WTC11 (cell line): ENCODE data around the gene DLX6. TPM values are rescaled to one million over a fixed set of nuclear protein-coding genes. Genes with fewer than 3 reads are reported as not detected.

ENCODE experiments used
- ATAC-seq: fragments of 200-7000 bp; cut with Tn5 transposase; 2 replicates; pipeline ENCODE4 v1.10.0; 2021; ENCODE audit warnings: mild to moderate bottlenecking, moderate library complexity
- CTCF ChIA-PET: fragments of 300-600 bp; sonication (Branson Sonifier 250); formaldehyde crosslinking; loops from one replicate; lab custom pipeline; 2021; ENCODE audit warnings: antibody characterized with exemption; lab: Charles Lee
- POLR2A ChIA-PET: fragments of 350-600 bp; sonication (Branson Sonifier 250); formaldehyde crosslinking; loops from one replicate; lab custom pipeline; 2021; ENCODE audit warnings: antibody characterized with exemption; lab: Charles Lee
- DNase-seq: peaks from one replicate; pipeline ENCODE4 v3.0.0; 2021; ENCODE audit warnings: low spot score
- H3K27ac Mint-ChIP-seq: 2 replicates; pipeline ENCODE4 v1.8.0; 2021; ENCODE audit warnings: mixed read lengths
- H3K27me3 Mint-ChIP-seq: 2 replicates; pipeline ENCODE4 v1.8.0; 2021; ENCODE audit warnings: low read depth, mild to moderate bottlenecking, moderate library complexity, mixed read lengths
- H3K36me3 Mint-ChIP-seq: 2 replicates; pipeline ENCODE4 v1.8.0; 2021; ENCODE audit warnings: mixed read lengths
- H3K4me1 Mint-ChIP-seq: 2 replicates; pipeline ENCODE4 v1.8.0; 2022; ENCODE audit warnings: mixed read lengths
- H3K4me3 Mint-ChIP-seq: 2 replicates; pipeline ENCODE4 v1.8.0; 2021; ENCODE audit warnings: mild to moderate bottlenecking, moderate library complexity, mixed read lengths
- H3K9me3 Mint-ChIP-seq: 2 replicates; pipeline ENCODE4 v1.8.0; 2021; ENCODE audit warnings: mixed read lengths
- CREM ChIP-seq: sonication (generic); formaldehyde crosslinking; IDR thresholded peaks from 2 replicates; pipeline ENCODE4 v1.8.1; 2022; ENCODE audit warnings: mild to moderate bottlenecking, missing genetic modification reagents, moderate library complexity
- EMX1 ChIP-seq: fragments of 250-450 bp; sonication (Bioruptor Pico); IDR thresholded peaks from 2 replicates; pipeline ENCODE4 v1.8.0; 2021; ENCODE audit warnings: mild to moderate bottlenecking
- FOXP1 ChIP-seq: sonication (generic); formaldehyde crosslinking; IDR thresholded peaks from 2 replicates; pipeline ENCODE4 v1.8.0; 2022; ENCODE audit warnings: missing genetic modification reagents, mild to moderate bottlenecking, moderate library complexity, borderline replicate concordance
- HMGA2 ChIP-seq: fragments of 250-450 bp; sonication (Bioruptor Pico); IDR thresholded peaks from 2 replicates; pipeline ENCODE4 v1.4.0; 2021; ENCODE audit warnings: mild to moderate bottlenecking, moderate library complexity
- JAZF1 ChIP-seq: fragments of 250-450 bp; sonication (Bioruptor Pico); IDR thresholded peaks from 2 replicates; pipeline ENCODE4 v1.9.0; 2021; ENCODE audit warnings: moderate library complexity, mild to moderate bottlenecking, inconsistent platforms
- MYBL2 ChIP-seq: sonication (generic); formaldehyde crosslinking; IDR thresholded peaks from 2 replicates; pipeline ENCODE4 v1.8.1; 2023; ENCODE audit warnings: mild to moderate bottlenecking, moderate library complexity, missing genetic modification reagents
- NR2C2 ChIP-seq: sonication (generic); formaldehyde crosslinking; IDR thresholded peaks from 2 replicates; pipeline ENCODE4 v1.8.0; 2022; ENCODE audit warnings: mild to moderate bottlenecking, missing genetic modification reagents
- NR3C1 ChIP-seq: sonication (generic); formaldehyde crosslinking; conservative IDR thresholded peaks from 2 replicates; pipeline ENCODE4 v1.8.1; 2023; ENCODE audit warnings: low read depth, mild to moderate bottlenecking, missing genetic modification reagents
- SMAD4 ChIP-seq: sonication (generic); formaldehyde crosslinking; IDR thresholded peaks from 2 replicates; pipeline ENCODE4 v1.8.0; 2022; ENCODE audit warnings: mild to moderate bottlenecking, missing genetic modification reagents
- SOX15 ChIP-seq: fragments of 250-450 bp; sonication (Bioruptor Pico); IDR thresholded peaks from 2 replicates; pipeline ENCODE4 v1.9.0; 2021; ENCODE audit warnings: mild to moderate bottlenecking
- ZBTB21 ChIP-seq: sonication (generic); formaldehyde crosslinking; IDR thresholded peaks from 2 replicates; pipeline ENCODE4 v1.8.1; 2023; ENCODE audit warnings: mild to moderate bottlenecking, missing genetic modification reagents, borderline replicate concordance
- ZNF121 ChIP-seq: sonication (generic); formaldehyde crosslinking; IDR thresholded peaks from 2 replicates; pipeline ENCODE4 v1.8.0; 2023; ENCODE audit warnings: missing genetic modification reagents
- total RNA-seq: library from RNA; stranded (reverse); gene quantifications from 3 replicates; pipeline ENCODE4 v1.2.3, GENCODE V29; 2021
- TF ChIP-seq, protein P1 (sequence below): sonication (generic); formaldehyde crosslinking; IDR thresholded peaks from 2 replicates; pipeline ENCODE4 v1.8.0; 2023; ENCODE audit warnings: mild to moderate bottlenecking, missing genetic modification reagents
- TF ChIP-seq, protein P2 (sequence below): sonication (generic); formaldehyde crosslinking; IDR thresholded peaks from 2 replicates; pipeline ENCODE4 v1.8.1; 2023; ENCODE audit warnings: mild to moderate bottlenecking, missing genetic modification reagents, moderate library complexity
- TF ChIP-seq, protein P3 (sequence below): sonication (generic); formaldehyde crosslinking; conservative IDR thresholded peaks from 2 replicates; pipeline ENCODE4 v1.8.1; 2023; ENCODE audit warnings: mild to moderate bottlenecking, low read depth, missing genetic modification reagents, moderate library complexity
- TF ChIP-seq, protein P4 (sequence below): sonication (generic); formaldehyde crosslinking; IDR thresholded peaks from 2 replicates; pipeline ENCODE4 v1.8.0; 2023; ENCODE audit warnings: missing genetic modification reagents
- TF ChIP-seq, protein P5 (sequence below): sonication (generic); formaldehyde crosslinking; IDR thresholded peaks from 2 replicates; pipeline ENCODE4 v1.8.0; 2022; ENCODE audit warnings: mild to moderate bottlenecking, missing genetic modification reagents
- TF ChIP-seq, protein P6 (sequence below): sonication (generic); formaldehyde crosslinking; IDR thresholded peaks from 2 replicates; pipeline ENCODE4 v1.8.1; 2022; ENCODE audit warnings: low read depth, missing genetic modification reagents, borderline replicate concordance
- TF ChIP-seq, protein P7 (sequence below): sonication (generic); formaldehyde crosslinking; IDR thresholded peaks from 2 replicates; pipeline ENCODE4 v1.8.0; 2022; ENCODE audit warnings: mild to moderate bottlenecking, missing genetic modification reagents
- TF ChIP-seq, protein P8 (sequence below): sonication (generic); formaldehyde crosslinking; IDR thresholded peaks from 2 replicates; pipeline ENCODE4 v1.8.0; 2022; ENCODE audit warnings: mild to moderate bottlenecking, missing genetic modification reagents

The DLX6 gene
- total RNA-seq, 1 experiment from 2014 or later = 0.09 TPM

DNA sequence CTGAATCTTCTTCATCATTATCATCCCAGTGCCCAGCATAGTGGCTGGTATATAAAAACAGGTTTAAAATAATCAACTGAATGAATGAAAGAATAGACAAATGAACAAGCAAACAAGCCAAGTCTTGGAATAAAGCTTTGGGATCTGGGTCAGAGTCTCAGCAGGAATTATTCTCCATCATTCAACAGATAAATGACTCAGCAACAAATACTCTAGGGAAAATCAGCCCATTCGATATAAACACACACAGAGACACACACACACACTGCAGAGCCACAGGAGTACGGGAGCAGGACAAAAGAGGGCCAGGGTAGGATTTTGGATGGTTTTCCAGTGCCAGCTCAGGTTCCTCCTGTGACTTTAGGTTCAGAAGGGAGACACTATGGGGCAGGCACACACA lies 29.2 kb upstream of the DLX6 start (continued):
- TF ChIP-seq, protein P1, sequence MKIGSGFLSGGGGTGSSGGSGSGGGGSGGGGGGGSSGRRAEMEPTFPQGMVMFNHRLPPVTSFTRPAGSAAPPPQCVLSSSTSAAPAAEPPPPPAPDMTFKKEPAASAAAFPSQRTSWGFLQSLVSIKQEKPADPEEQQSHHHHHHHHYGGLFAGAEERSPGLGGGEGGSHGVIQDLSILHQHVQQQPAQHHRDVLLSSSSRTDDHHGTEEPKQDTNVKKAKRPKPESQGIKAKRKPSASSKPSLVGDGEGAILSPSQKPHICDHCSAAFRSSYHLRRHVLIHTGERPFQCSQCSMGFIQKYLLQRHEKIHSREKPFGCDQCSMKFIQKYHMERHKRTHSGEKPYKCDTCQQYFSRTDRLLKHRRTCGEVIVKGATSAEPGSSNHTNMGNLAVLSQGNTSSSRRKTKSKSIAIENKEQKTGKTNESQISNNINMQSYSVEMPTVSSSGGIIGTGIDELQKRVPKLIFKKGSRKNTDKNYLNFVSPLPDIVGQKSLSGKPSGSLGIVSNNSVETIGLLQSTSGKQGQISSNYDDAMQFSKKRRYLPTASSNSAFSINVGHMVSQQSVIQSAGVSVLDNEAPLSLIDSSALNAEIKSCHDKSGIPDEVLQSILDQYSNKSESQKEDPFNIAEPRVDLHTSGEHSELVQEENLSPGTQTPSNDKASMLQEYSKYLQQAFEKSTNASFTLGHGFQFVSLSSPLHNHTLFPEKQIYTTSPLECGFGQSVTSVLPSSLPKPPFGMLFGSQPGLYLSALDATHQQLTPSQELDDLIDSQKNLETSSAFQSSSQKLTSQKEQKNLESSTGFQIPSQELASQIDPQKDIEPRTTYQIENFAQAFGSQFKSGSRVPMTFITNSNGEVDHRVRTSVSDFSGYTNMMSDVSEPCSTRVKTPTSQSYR (CRISPR knock-in tag) = no peak

DNA sequence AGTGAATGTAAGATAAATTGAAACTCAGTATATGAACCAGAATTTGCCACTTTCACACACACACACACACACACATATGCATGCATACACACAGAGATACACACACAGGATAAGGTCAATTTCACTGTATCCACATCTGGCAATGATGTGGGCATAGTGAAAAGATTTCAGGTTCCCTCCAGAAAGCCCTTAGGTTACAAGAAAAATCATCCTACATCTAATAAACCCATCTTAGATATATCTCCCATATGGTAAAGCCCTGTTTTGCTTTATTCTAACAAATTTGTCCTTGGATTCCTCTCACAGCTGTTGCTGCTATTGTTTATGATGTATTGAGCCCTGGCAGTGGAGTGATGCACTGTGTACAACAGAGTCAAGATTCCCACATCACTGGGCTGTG lies 27.9 kb upstream of the DLX6 start:
- H3K9me3 Mint-ChIP-seq = no peaks in the 10 kb centered on the region
- CTCF ChIA-PET = no interaction called here
- no peaks in the 10 kb centered on the region for H3K4me1 Mint-ChIP-seq
- H3K36me3 Mint-ChIP-seq = no peaks in the 10 kb centered on the region
- DNase-seq (no peak), ATAC-seq (no peak)
- no peak overlapping the region for H3K4me3 Mint-ChIP-seq
- peaks cover 29% of the 10 kb centered on the region for H3K27me3 Mint-ChIP-seq
- H3K27ac Mint-ChIP-seq = no peak overlapping the region
- TF ChIP-seq NR3C1 (CRISPR knock-in tag) = no peak
- TF ChIP-seq, protein P2, sequence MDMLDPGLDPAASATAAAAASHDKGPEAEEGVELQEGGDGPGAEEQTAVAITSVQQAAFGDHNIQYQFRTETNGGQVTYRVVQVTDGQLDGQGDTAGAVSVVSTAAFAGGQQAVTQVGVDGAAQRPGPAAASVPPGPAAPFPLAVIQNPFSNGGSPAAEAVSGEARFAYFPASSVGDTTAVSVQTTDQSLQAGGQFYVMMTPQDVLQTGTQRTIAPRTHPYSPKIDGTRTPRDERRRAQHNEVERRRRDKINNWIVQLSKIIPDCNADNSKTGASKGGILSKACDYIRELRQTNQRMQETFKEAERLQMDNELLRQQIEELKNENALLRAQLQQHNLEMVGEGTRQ (CRISPR knock-in tag) = no peak
- TF ChIP-seq NR2C2 (CRISPR knock-in tag) = no peak
- TF ChIP-seq SMAD4 (CRISPR knock-in tag) = no peak
- TF ChIP-seq, protein P3, sequence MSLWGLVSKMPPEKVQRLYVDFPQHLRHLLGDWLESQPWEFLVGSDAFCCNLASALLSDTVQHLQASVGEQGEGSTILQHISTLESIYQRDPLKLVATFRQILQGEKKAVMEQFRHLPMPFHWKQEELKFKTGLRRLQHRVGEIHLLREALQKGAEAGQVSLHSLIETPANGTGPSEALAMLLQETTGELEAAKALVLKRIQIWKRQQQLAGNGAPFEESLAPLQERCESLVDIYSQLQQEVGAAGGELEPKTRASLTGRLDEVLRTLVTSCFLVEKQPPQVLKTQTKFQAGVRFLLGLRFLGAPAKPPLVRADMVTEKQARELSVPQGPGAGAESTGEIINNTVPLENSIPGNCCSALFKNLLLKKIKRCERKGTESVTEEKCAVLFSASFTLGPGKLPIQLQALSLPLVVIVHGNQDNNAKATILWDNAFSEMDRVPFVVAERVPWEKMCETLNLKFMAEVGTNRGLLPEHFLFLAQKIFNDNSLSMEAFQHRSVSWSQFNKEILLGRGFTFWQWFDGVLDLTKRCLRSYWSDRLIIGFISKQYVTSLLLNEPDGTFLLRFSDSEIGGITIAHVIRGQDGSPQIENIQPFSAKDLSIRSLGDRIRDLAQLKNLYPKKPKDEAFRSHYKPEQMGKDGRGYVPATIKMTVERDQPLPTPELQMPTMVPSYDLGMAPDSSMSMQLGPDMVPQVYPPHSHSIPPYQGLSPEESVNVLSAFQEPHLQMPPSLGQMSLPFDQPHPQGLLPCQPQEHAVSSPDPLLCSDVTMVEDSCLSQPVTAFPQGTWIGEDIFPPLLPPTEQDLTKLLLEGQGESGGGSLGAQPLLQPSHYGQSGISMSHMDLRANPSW (CRISPR knock-in tag) = no peak
- no peak for TF ChIP-seq ZBTB21 (CRISPR knock-in tag)
- no peak for TF ChIP-seq ZNF121 (CRISPR knock-in tag)
- TF ChIP-seq, protein P4, sequence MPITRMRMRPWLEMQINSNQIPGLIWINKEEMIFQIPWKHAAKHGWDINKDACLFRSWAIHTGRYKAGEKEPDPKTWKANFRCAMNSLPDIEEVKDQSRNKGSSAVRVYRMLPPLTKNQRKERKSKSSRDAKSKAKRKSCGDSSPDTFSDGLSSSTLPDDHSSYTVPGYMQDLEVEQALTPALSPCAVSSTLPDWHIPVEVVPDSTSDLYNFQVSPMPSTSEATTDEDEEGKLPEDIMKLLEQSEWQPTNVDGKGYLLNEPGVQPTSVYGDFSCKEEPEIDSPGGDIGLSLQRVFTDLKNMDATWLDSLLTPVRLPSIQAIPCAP (CRISPR knock-in tag) = no peak
- no peak for TF ChIP-seq MYBL2
- TF ChIP-seq, protein P5, sequence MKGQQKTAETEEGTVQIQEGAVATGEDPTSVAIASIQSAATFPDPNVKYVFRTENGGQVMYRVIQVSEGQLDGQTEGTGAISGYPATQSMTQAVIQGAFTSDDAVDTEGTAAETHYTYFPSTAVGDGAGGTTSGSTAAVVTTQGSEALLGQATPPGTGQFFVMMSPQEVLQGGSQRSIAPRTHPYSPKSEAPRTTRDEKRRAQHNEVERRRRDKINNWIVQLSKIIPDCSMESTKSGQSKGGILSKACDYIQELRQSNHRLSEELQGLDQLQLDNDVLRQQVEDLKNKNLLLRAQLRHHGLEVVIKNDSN (CRISPR knock-in tag) = no peak
- POLR2A ChIA-PET = no interaction called here

DNA sequence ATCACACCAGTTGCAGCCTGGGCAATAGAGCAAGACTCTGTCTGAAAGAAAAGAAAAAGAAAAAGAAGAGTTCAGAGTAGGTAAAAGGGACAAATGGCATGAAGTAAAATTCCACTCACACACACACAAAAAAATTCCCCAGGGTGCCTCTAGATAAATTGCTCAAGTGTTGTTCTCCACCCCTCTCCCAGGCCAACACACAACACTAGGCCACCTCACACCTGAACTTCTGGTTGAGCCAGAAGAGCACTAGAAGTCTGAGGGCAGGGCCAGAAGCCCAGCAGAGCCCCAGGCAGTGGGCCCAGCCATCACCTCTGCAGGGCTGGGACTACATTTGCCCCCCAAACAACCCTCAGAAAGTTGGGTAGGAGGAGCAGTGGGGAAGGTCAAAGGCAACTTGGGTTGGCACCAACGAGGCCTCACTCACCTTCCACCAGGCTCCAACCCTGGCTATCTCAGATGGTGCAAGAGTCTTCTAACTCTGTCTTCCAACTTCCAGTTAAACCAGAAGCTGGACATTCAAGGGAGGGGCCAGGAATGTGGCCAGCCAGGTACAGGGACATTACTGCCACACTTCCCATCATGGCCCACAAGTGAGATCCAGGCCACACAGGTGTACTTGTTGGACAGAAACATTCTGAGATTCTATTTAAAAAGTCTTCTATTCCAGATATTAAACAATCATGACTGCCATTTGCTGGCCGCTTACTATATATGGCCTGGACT lies 25.6 kb upstream of the DLX6 start:
- no peaks in the 10 kb centered on the region for H3K4me1 Mint-ChIP-seq
- ATAC-seq (no peak), DNase-seq (no peak)
- ChIA-PET CTCF (interaction anchor here (0.8 kb wide), 1 partner anchor 37 kb away, joined by 3 read pairs; no protein-coding TSS in a partner anchor), POLR2A (no interaction called here)
- no peaks in the 10 kb centered on the region for H3K9me3 Mint-ChIP-seq
- H3K4me3 Mint-ChIP-seq = no peak overlapping the region
- H3K27me3 Mint-ChIP-seq = peaks cover 43% of the 10 kb centered on the region
- H3K27ac Mint-ChIP-seq = no peak overlapping the region
- no peaks in the 10 kb centered on the region for H3K36me3 Mint-ChIP-seq
- TF ChIP-seq, protein P6, sequence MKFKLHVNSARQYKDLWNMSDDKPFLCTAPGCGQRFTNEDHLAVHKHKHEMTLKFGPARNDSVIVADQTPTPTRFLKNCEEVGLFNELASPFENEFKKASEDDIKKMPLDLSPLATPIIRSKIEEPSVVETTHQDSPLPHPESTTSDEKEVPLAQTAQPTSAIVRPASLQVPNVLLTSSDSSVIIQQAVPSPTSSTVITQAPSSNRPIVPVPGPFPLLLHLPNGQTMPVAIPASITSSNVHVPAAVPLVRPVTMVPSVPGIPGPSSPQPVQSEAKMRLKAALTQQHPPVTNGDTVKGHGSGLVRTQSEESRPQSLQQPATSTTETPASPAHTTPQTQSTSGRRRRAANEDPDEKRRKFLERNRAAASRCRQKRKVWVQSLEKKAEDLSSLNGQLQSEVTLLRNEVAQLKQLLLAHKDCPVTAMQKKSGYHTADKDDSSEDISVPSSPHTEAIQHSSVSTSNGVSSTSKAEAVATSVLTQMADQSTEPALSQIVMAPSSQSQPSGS (CRISPR knock-in tag) = no peak
- TF ChIP-seq, protein P7, sequence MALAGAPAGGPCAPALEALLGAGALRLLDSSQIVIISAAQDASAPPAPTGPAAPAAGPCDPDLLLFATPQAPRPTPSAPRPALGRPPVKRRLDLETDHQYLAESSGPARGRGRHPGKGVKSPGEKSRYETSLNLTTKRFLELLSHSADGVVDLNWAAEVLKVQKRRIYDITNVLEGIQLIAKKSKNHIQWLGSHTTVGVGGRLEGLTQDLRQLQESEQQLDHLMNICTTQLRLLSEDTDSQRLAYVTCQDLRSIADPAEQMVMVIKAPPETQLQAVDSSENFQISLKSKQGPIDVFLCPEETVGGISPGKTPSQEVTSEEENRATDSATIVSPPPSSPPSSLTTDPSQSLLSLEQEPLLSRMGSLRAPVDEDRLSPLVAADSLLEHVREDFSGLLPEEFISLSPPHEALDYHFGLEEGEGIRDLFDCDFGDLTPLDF (CRISPR knock-in tag) = no peak
- TF ChIP-seq EMX1 (CRISPR knock-in tag) (no peak), HMGA2 (CRISPR knock-in tag) (no peak), CREM (no peak), FOXP1 (no peak), JAZF1 (CRISPR knock-in tag) (no peak), SOX15 (CRISPR knock-in tag) (no peak)
- TF ChIP-seq, protein P8, sequence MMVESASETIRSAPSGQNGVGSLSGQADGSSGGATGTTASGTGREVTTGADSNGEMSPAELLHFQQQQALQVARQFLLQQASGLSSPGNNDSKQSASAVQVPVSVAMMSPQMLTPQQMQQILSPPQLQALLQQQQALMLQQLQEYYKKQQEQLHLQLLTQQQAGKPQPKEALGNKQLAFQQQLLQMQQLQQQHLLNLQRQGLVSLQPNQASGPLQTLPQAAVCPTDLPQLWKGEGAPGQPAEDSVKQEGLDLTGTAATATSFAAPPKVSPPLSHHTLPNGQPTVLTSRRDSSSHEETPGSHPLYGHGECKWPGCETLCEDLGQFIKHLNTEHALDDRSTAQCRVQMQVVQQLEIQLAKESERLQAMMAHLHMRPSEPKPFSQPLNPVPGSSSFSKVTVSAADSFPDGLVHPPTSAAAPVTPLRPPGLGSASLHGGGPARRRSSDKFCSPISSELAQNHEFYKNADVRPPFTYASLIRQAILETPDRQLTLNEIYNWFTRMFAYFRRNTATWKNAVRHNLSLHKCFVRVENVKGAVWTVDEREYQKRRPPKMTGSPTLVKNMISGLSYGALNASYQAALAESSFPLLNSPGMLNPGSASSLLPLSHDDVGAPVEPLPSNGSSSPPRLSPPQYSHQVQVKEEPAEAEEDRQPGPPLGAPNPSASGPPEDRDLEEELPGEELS (CRISPR knock-in tag) = no peak
